ENCODE measurements around the gene PCED1A. TPM values are rescaled to one million over a fixed set of nuclear protein-coding genes. Genes with fewer than 3 reads are reported as not detected.

PCED1A gene
- polyA plus RNA-seq (2013) = 61.5 TPM

DNA sequence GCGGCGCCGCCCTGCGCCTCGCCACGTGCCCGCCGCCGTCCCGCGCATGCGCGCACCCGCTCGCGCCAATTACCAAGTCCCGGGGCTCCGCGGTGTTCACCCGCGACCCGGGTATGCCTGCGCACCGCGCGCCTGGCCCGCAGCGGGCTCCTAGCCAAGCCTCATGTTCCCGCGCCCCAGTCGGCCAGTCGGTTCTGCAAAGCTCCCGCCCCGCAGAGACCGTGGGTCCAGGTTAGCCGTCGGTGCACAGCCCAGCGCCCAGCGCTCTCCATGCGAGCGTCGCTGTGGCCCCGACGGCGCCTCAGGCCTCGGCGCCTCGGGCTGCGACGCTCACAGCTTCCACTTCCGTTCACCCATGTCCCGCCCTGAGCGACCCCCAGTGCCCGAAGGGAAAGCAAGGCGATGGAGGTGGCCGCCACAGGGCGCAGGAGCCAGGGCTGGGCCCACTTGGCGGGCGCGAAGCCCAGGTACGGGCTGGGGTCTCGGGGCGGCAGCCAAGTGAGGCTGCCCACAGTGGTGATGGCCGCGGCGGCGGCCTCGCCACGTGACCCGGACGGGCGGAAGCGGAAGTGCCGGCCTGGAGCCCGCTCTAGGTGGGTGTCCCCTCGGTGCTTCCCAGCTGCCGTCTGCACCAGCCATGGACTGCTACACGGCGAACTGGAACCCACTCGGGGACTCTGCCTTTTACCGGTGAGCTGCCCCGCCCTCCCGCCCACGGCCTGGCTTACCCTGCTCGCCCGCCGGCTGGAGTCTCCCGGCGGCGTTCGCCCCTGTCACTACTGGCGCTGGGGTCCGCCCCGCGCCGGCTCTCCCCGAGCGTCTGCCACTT, at the start of gene PCED1A, which contains the start of gene VPS16:
Gene PCED1A (minus strand): TSS at position 518 of the 829 bp plus-strand sequence. CDS start 743 bp downstream, outside the sequence.
Gene VPS16 (plus strand): TSS at position 608 of the 829 bp plus-strand sequence. CDS start 30 bp downstream, at position 638.
- ChIA-PET POLR2A (interaction anchor here (1.6 kb wide), 1 partner anchor 39 kb away, joined by 9 read pairs; no protein-coding TSS in a partner anchor), CTCF (interaction anchor here (0.9 to 1.7 kb wide), 3 partner anchors 9 to 11 kb away, joined by 4 to 7 read pairs (median 6); no protein-coding TSS in a partner anchor)
- WGBS (ENCODE audit: insufficient coverage) = 5% methylated on average over 93 of the region's 98 CpGs
- H3K4me3 ChIP-seq (ENCODE audit: control insufficient read depth in 1 of 7, extremely low read depth in 1 of 7, insufficient read depth in 4 of 7, low read depth in 2 of 7, low read length in 6 of 7) = peak within 1 kb of the TSS; percentile 59 to 93 (median 84)
- H3K9me3 ChIP-seq (ENCODE audit: control extremely low read depth in 1 of 5, control insufficient read depth in 4 of 5, insufficient read depth in 2 of 5, low read depth in 1 of 5, low read length in 4 of 5) = no peaks in the 10 kb centered on the region
- H3K36me3 ChIP-seq (ENCODE audit: control insufficient read depth in 4 of 4, insufficient read depth in 4 of 4, low read length in 3 of 4) = peaks cover 0 to 27% (median 22%) of the 10 kb centered on the region in 4 experiments
- peak; percentile 82 to 93 (median 93) for DNase-seq
- H3K27me3 ChIP-seq (replicated peaks in 2 of 5; ENCODE audit: control insufficient read depth in 4 of 5, insufficient read depth in 5 of 5, low read length in 4 of 5) = no peaks in the 10 kb centered on the region
- H3K27ac ChIP-seq (ENCODE audit: insufficient read depth in 1 of 2, low read depth in 1 of 2, low read length in 2 of 2, poor library complexity in 1 of 2, severe bottlenecking in 2 of 2) = peak within 1 kb of the TSS in 1 of 2 experiments; percentile 78
- peaks cover 3 to 20% (median 13%) of the 10 kb centered on the region in 4 experiments for H3K4me1 ChIP-seq (ENCODE audit: control extremely low read depth in 1 of 4, control insufficient read depth in 4 of 4, insufficient read depth in 4 of 4, low read length in 3 of 4)

GRCh38 chr20:2889797-2890196, 49.3 kb upstream of the PCED1A start:
- Histone ChIP-seq H3K4me3 (ENCODE audit: control insufficient read depth in 1 of 7, extremely low read depth in 1 of 7, insufficient read depth in 4 of 7, low read depth in 2 of 7, low read length in 6 of 7) (no peak overlapping the region), H3K36me3 (ENCODE audit: control insufficient read depth in 4 of 4, insufficient read depth in 4 of 4, low read length in 3 of 4) (peaks cover 0 to 3% (median 0%) of the 10 kb centered on the region in 4 experiments), H3K4me1 (ENCODE audit: control extremely low read depth in 1 of 4, control insufficient read depth in 4 of 4, insufficient read depth in 4 of 4, low read length in 3 of 4) (peaks cover 0 to 10% (median 9%) of the 10 kb centered on the region in 4 experiments), H3K9me3 (ENCODE audit: control extremely low read depth in 1 of 5, control insufficient read depth in 4 of 5, insufficient read depth in 2 of 5, low read depth in 1 of 5, low read length in 4 of 5) (no peaks in the 10 kb centered on the region), H3K27ac (ENCODE audit: insufficient read depth in 1 of 2, low read depth in 1 of 2, low read length in 2 of 2, poor library complexity in 1 of 2, severe bottlenecking in 2 of 2) (no peak overlapping the region), H3K27me3 (replicated peaks in 2 of 5; ENCODE audit: control insufficient read depth in 4 of 5, insufficient read depth in 5 of 5, low read length in 4 of 5) (no peaks in the 10 kb centered on the region)
- DNase-seq = no peak
- no CpG with 5 or more reads among the region's 3 CpGs for WGBS (ENCODE audit: insufficient coverage)
- CTCF ChIA-PET = interaction anchor here (1.7 kb wide), 1 partner anchor 137 kb away, joined by 4 read pairs; no protein-coding TSS in a partner anchor
- POLR2A ChIA-PET = no interaction called here

- H3K36me3 ChIP-seq (ENCODE audit: control insufficient read depth in 4 of 4, insufficient read depth in 4 of 4, low read length in 3 of 4) = peaks cover 0 to 3% (median 0%) of the 10 kb centered on the region in 4 experiments
- ChIA-PET POLR2A (no interaction called here), CTCF (interaction anchor here (1.2 to 2.2 kb wide), 3 partner anchors 18 to 136 kb away, joined by 3 to 8 read pairs (median 4); no protein-coding TSS in a partner anchor)
- H3K4me3 ChIP-seq (ENCODE audit: control insufficient read depth in 1 of 7, extremely low read depth in 1 of 7, insufficient read depth in 4 of 7, low read depth in 2 of 7, low read length in 6 of 7) = no peak overlapping the region
- no peaks in the 10 kb centered on the region for H3K27me3 ChIP-seq (replicated peaks in 2 of 5; ENCODE audit: control insufficient read depth in 4 of 5, insufficient read depth in 5 of 5, low read length in 4 of 5)
- H3K4me1 ChIP-seq (ENCODE audit: control extremely low read depth in 1 of 4, control insufficient read depth in 4 of 4, insufficient read depth in 4 of 4, low read length in 3 of 4) = peaks cover 0 to 11% (median 10%) of the 10 kb centered on the region in 4 experiments
- H3K9me3 ChIP-seq (ENCODE audit: control extremely low read depth in 1 of 5, control insufficient read depth in 4 of 5, insufficient read depth in 2 of 5, low read depth in 1 of 5, low read length in 4 of 5) = no peaks in the 10 kb centered on the region
- WGBS (ENCODE audit: insufficient coverage) = 100% methylated on average over 1 of the region's 1 CpG
- H3K27ac ChIP-seq (ENCODE audit: insufficient read depth in 1 of 2, low read depth in 1 of 2, low read length in 2 of 2, poor library complexity in 1 of 2, severe bottlenecking in 2 of 2) = no peak overlapping the region
- no peak for DNase-seq
These were observed 48.8 kb upstream of the PCED1A start for GRCh38 chr20:2889209-2889608.

GRCh38 chr20:2888224-2888955, 47.9 kb upstream of the PCED1A start:
- peaks cover 0 to 13% (median 10%) of the 10 kb centered on the region in 4 experiments for H3K4me1 ChIP-seq (ENCODE audit: control extremely low read depth in 1 of 4, control insufficient read depth in 4 of 4, insufficient read depth in 4 of 4, low read length in 3 of 4)
- H3K9me3 ChIP-seq (ENCODE audit: control extremely low read depth in 1 of 5, control insufficient read depth in 4 of 5, insufficient read depth in 2 of 5, low read depth in 1 of 5, low read length in 4 of 5) = no peaks in the 10 kb centered on the region
- 96% methylated on average over 3 of the region's 4 CpGs for WGBS (ENCODE audit: insufficient coverage)
- no peak overlapping the region for H3K27ac ChIP-seq (ENCODE audit: insufficient read depth in 1 of 2, low read depth in 1 of 2, low read length in 2 of 2, poor library complexity in 1 of 2, severe bottlenecking in 2 of 2)
- POLR2A ChIA-PET = no interaction called here
- no peaks in the 10 kb centered on the region for H3K27me3 ChIP-seq (replicated peaks in 2 of 5; ENCODE audit: control insufficient read depth in 4 of 5, insufficient read depth in 5 of 5, low read length in 4 of 5)
- CTCF ChIA-PET = interaction anchor here (1.2 to 2.2 kb wide), 4 partner anchors 12 to 135 kb away, joined by 3 to 8 read pairs (median 4); no protein-coding TSS in a partner anchor
- DNase-seq = no peak
- no peak overlapping the region for H3K4me3 ChIP-seq (ENCODE audit: control insufficient read depth in 1 of 7, extremely low read depth in 1 of 7, insufficient read depth in 4 of 7, low read depth in 2 of 7, low read length in 6 of 7)
- peaks cover 0 to 3% (median 0%) of the 10 kb centered on the region in 4 experiments for H3K36me3 ChIP-seq (ENCODE audit: control insufficient read depth in 4 of 4, insufficient read depth in 4 of 4, low read length in 3 of 4)

DNA sequence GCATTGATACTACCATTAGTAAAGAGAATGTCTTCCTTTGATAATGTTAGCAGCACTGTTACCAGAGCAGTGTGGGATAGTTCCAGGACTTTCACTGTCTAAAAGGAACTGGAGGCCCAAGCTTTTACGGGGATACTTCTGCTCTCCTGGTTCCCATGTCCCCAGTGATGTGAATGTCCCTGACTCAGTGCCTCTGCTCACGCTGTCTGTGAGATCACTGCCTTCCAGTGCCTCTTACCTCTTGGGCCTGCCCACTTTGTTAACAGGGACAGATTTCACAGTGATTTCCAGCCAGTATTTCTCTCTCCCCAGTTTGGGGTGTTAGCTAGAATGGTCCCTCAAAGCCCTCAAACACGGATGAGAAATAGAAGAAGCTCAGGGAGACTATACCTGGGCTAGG, 47.3 kb upstream of the PCED1A start:
- no peak overlapping the region for H3K4me3 ChIP-seq (ENCODE audit: control insufficient read depth in 1 of 7, extremely low read depth in 1 of 7, insufficient read depth in 4 of 7, low read depth in 2 of 7, low read length in 6 of 7)
- H3K27ac ChIP-seq (ENCODE audit: insufficient read depth in 1 of 2, low read depth in 1 of 2, low read length in 2 of 2, poor library complexity in 1 of 2, severe bottlenecking in 2 of 2) = no peak overlapping the region
- no peak for DNase-seq
- CTCF ChIA-PET = interaction anchor here (0.6 to 2.2 kb wide), 3 partner anchors 9 to 19 kb away, joined by 3 to 8 read pairs (median 3); no protein-coding TSS in a partner anchor
- POLR2A ChIA-PET = no interaction called here
- 94% methylated on average over 3 of the region's 3 CpGs for WGBS (ENCODE audit: insufficient coverage)
- peaks cover 0 to 3% (median 0%) of the 10 kb centered on the region in 4 experiments for H3K36me3 ChIP-seq (ENCODE audit: control insufficient read depth in 4 of 4, insufficient read depth in 4 of 4, low read length in 3 of 4)
- H3K4me1 ChIP-seq (ENCODE audit: control extremely low read depth in 1 of 4, control insufficient read depth in 4 of 4, insufficient read depth in 4 of 4, low read length in 3 of 4) = peaks cover 0 to 13% (median 10%) of the 10 kb centered on the region in 4 experiments
- H3K27me3 ChIP-seq (replicated peaks in 2 of 5; ENCODE audit: control insufficient read depth in 4 of 5, insufficient read depth in 5 of 5, low read length in 4 of 5) = no peaks in the 10 kb centered on the region
- no peaks in the 10 kb centered on the region for H3K9me3 ChIP-seq (ENCODE audit: control extremely low read depth in 1 of 5, control insufficient read depth in 4 of 5, insufficient read depth in 2 of 5, low read depth in 1 of 5, low read length in 4 of 5)

- ChIA-PET POLR2A (no interaction called here), CTCF (no interaction called here)
- Histone ChIP-seq H3K27ac (ENCODE audit: insufficient read depth in 1 of 2, low read depth in 1 of 2, low read length in 2 of 2, poor library complexity in 1 of 2, severe bottlenecking in 2 of 2) (no peak overlapping the region), H3K4me1 (ENCODE audit: control extremely low read depth in 1 of 4, control insufficient read depth in 4 of 4, insufficient read depth in 4 of 4, low read length in 3 of 4) (peaks cover 0 to 3% (median 1%) of the 10 kb centered on the region in 4 experiments), H3K4me3 (ENCODE audit: control insufficient read depth in 1 of 7, extremely low read depth in 1 of 7, insufficient read depth in 4 of 7, low read depth in 2 of 7, low read length in 6 of 7) (no peak overlapping the region), H3K9me3 (ENCODE audit: control extremely low read depth in 1 of 5, control insufficient read depth in 4 of 5, insufficient read depth in 2 of 5, low read depth in 1 of 5, low read length in 4 of 5) (no peaks in the 10 kb centered on the region), H3K27me3 (replicated peaks in 2 of 5; ENCODE audit: control insufficient read depth in 4 of 5, insufficient read depth in 5 of 5, low read length in 4 of 5) (no peaks in the 10 kb centered on the region), H3K36me3 (ENCODE audit: control insufficient read depth in 4 of 4, insufficient read depth in 4 of 4, low read length in 3 of 4) (peaks cover 0 to 4% (median 2%) of the 10 kb centered on the region in 4 experiments)
- peak in 2 of 3 donors; percentile 28 to 40 for DNase-seq
- WGBS (ENCODE audit: insufficient coverage) = no CpG with 5 or more reads among the region's 3 CpGs
These were observed 43.5 kb upstream of the PCED1A start for GRCh38 chr20:2883726-2884637.
